ENCODE measurements around the gene OPN1SW.
A peak's percentile ranks its signal among the peaks of the same experiment; 100 is the strongest.

The OPN1SW gene

GRCh38 chr7:128792471-128793180 lies 17.0 kb upstream of the OPN1SW start:
- DNase-seq = no peak

- DNase-seq = no peak
Observed at GRCh38 chr7:128791972-128792327, 16.4 kb upstream of the OPN1SW start.

GRCh38 chr7:128791121-128791971 lies 15.8 kb upstream of the OPN1SW start, which contains the start of gene CCDC136:
Gene CCDC136, plus strand, starts transcription at chr7:128791968. Its CDS starts 444 bp downstream, at chr7:128792412.
- peak; percentile 25 for DNase-seq

GRCh38 chr7:128790315-128791041 lies 14.9 kb upstream of the OPN1SW start:
- no peak for DNase-seq

GRCh38 chr7:128788446-128789412 lies 13.1 kb upstream of the OPN1SW start:
- DNase-seq = no peak

GRCh38 chr7:128785738-128786137 lies 10.1 kb upstream of the OPN1SW start:
- no peak for DNase-seq

GRCh38 chr7:128783143-128783861 lies 7.7 kb upstream of the OPN1SW start:
- DNase-seq = no peak

GRCh38 chr7:128781851-128782250 lies 6.3 kb upstream of the OPN1SW start:
- DNase-seq = no peak

- DNase-seq = no peak
Observed at GRCh38 chr7:128781126-128781525, 5.5 kb upstream of the OPN1SW start.

- no peak for DNase-seq
Observed at GRCh38 chr7:128778946-128779345, 3.4 kb upstream of the OPN1SW start.

GRCh38 chr7:128777156-128778123 lies 1.8 kb upstream of the OPN1SW start:
- no peak for DNase-seq

- no peak for DNase-seq
Observed at GRCh38 chr7:128774921-128775320, 673 bp downstream of the OPN1SW start.

GRCh38 chr7:128774029-128774689 lies 1.4 kb downstream of the OPN1SW start:
- DNase-seq = no peak

- no peak for DNase-seq
Observed at GRCh38 chr7:128773604-128774003, 2.0 kb downstream of the OPN1SW start.

- no peak for DNase-seq
Observed at GRCh38 chr7:128770233-128770632, 5.4 kb downstream of the OPN1SW start.

GRCh38 chr7:128767475-128768110 lies 8.0 kb downstream of the OPN1SW start:
- DNase-seq = no peak

GRCh38 chr7:128763541-128763940 lies 12.1 kb downstream of the OPN1SW start:
- DNase-seq = no peak

GRCh38 chr7:128759242-128759641 lies 16.4 kb downstream of the OPN1SW start:
- no peak for DNase-seq

GRCh38 chr7:128758553-128758952 lies 17.0 kb downstream of the OPN1SW start:
- DNase-seq = no peak

Data from NCI-H748 treated with DMSO at 0.1 percent for 48 hours (cell line).